ENCODE data around the gene PTPRJ.
"Not testable (repeated sequence)": the region's sequence is repeated elsewhere in the genome, so short reads cannot be mapped to it uniquely, and the experiment has no call there.

PTPRJ gene

GRCh38 chr11:48127521-48128183 lies 147.3 kb downstream of the PTPRJ start:
- DNase-seq: no peak

GRCh38 chr11:48129697-48130395 lies 149.5 kb downstream of the PTPRJ start:
- DNase-seq: no peak

- DNase-seq: no peak
These were observed 154.0 kb downstream of the PTPRJ start for GRCh38 chr11:48134221-48134922.

GRCh38 chr11:48138222-48138621 lies 157.9 kb downstream of the PTPRJ start:
- DNase-seq: no peak

GRCh38 chr11:48139896-48140295 lies 159.5 kb downstream of the PTPRJ start:
- not testable (repeated sequence) for DNase-seq

GRCh38 chr11:48141475-48142122 lies 161.2 kb downstream of the PTPRJ start:
- no peak for DNase-seq

GRCh38 chr11:48142889-48143288 lies 162.5 kb downstream of the PTPRJ start:
- no peak for DNase-seq

- no peak for DNase-seq
These were observed 168.4 kb downstream of the PTPRJ start for GRCh38 chr11:48148749-48149148.

- DNase-seq: no peak
These were observed 169.9 kb downstream of the PTPRJ start for GRCh38 chr11:48150213-48150612.

- no peak for DNase-seq
These were observed 173.8 kb downstream of the PTPRJ start for GRCh38 chr11:48154151-48154550.

GRCh38 chr11:48161951-48162884 lies 181.9 kb downstream of the PTPRJ start:
- DNase-seq: no peak

- DNase-seq: no peak
These were observed 182.5 kb downstream of the PTPRJ start for GRCh38 chr11:48162885-48163268.

- DNase-seq: no peak
These were observed 183.2 kb downstream of the PTPRJ start for GRCh38 chr11:48163360-48164100.

GRCh38 chr11:48164836-48165235 lies 184.5 kb downstream of the PTPRJ start:
- no peak for DNase-seq

- no peak for DNase-seq
These were observed 185.1 kb downstream of the PTPRJ start for GRCh38 chr11:48165426-48165825.

- no peak for DNase-seq
These were observed 187.0 kb downstream of the PTPRJ start for GRCh38 chr11:48167380-48167779.

- no peak for DNase-seq
These were observed 188.5 kb downstream of the PTPRJ start for GRCh38 chr11:48168815-48169214.

- no peak for DNase-seq
These were observed 188.9 kb downstream of the PTPRJ start for GRCh38 chr11:48169259-48169658.

- no peak for DNase-seq
These were observed 189.4 kb downstream of the PTPRJ start for GRCh38 chr11:48169717-48170116.

- DNase-seq: no peak
These were observed 190.2 kb downstream of the PTPRJ start for GRCh38 chr11:48170241-48171233.
